ENCODE data around the gene COL13A1. TPM values are rescaled to one million over a fixed set of nuclear protein-coding genes. Genes with fewer than 3 reads are reported as not detected.

The COL13A1 gene
- total RNA-seq, 4 donors from 2014 or later: 0.30 to 2.0 (median 0.86) TPM

- Histone ChIP-seq H3K4me3 (no peak overlapping the region), H3K27ac (no peak overlapping the region), H3K36me3 (no peaks in the 10 kb centered on the region), H3K4me1 (no peaks in the 10 kb centered on the region), H3K9me3 (no peaks in the 10 kb centered on the region), H3K27me3 (peaks cover 0 to 22% of the 10 kb centered on the region in 2 donors)
- TF ChIP-seq EP300 (IDR thresholded peaks at IDR 0.05) (no peak), CTCF (IDR thresholded peaks at IDR 0.05) (no peak), POLR2A (IDR thresholded peaks at IDR 0.05) (no peak)
- WGBS, 2 donors: 72 to 90% methylated on average over 2 of the region's 2 CpGs
- DNase-seq (ENCODE audit: low spot score in 2 of 2): no peak
Measured at GRCh38 chr10:69844698-69845097, 43.0 kb downstream of the COL13A1 start.

DNA sequence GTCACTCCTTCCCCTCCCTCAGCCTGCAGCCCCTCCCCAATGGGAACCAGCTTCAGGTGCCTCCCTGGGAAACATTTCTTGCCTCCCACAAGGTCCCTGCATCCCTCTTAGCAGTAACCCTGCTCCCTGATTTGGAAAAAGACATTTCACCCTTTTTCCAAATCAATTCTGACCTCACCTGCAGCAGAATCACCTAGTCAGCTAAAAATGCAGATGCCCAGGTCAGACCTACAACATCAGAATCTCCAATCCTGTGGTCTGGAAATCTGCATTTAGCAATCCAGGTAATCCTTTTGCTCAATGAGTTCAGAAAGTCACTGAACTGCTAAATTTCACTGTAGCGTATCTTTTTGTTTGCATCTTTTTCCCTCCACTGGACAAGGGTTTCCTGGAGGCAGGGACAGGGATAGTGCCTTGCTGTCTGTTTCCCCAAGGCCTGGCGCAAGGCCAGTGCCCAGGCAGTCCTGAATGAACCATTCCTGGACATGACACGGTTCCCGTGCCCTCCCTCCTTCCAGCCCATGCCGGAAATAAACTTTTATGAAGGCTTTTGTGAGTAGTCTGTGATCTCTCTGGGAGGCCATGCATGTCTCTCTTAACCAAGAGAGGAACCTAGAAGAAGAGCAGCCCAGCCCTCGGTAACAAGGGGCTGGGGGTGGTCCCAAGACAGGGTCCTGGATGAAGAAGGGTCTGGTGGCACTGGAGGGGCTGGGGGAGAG is 44.0 kb downstream of the COL13A1 start:
- WGBS, 2 donors: 33 to 34% methylated on average over 6 of the region's 6 CpGs
- Histone ChIP-seq H3K27ac (no peak overlapping the region), H3K36me3 (no peaks in the 10 kb centered on the region), H3K4me3 (no peak overlapping the region), H3K9me3 (no peaks in the 10 kb centered on the region), H3K4me1 (no peaks in the 10 kb centered on the region), H3K27me3 (peaks cover 0 to 21% of the 10 kb centered on the region in 2 donors)
- TF ChIP-seq EP300 (IDR thresholded peaks at IDR 0.05): no peak
- TF ChIP-seq CTCF (IDR thresholded peaks at IDR 0.05): no peak
- TF ChIP-seq POLR2A (IDR thresholded peaks at IDR 0.05): no peak
- DNase-seq (ENCODE audit: low spot score in 2 of 2): no peak

- Histone ChIP-seq H3K4me1 (no peaks in the 10 kb centered on the region), H3K9me3 (no peaks in the 10 kb centered on the region), H3K4me3 (no peak overlapping the region), H3K27ac (no peak overlapping the region), H3K27me3 (peaks cover 0 to 19% of the 10 kb centered on the region in 2 donors), H3K36me3 (no peaks in the 10 kb centered on the region)
- no peak for DNase-seq (ENCODE audit: low spot score in 2 of 2)
- 31 to 33% methylated on average over 13 to 14 of the region's 14 CpGs for WGBS, 2 donors
- TF ChIP-seq POLR2A (IDR thresholded peaks at IDR 0.05): no peak
- no peak for TF ChIP-seq EP300 (IDR thresholded peaks at IDR 0.05)
- no peak for TF ChIP-seq CTCF (IDR thresholded peaks at IDR 0.05)
Measured at GRCh38 chr10:69846293-69846921, 44.7 kb downstream of the COL13A1 start.

DNA sequence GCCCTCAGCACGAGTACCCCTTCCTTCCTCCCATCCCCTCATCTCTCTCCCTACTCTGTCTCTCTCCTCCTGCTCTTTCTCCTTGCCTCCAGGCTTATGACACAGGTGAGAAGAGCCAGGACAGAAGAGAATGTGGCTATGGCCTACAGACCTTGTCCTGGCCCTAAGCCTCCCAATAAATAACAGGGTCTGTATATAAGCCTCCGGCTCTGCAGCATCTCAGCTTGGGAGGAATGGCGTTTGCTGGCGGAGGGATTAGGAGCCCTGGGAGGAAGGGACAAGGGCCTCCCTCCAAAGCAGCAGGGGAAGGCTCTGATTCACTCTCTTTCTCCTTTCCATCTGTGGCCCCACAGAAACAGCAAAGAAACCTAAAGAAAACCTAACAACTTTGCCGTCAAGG is 45.8 kb downstream of the COL13A1 start:
- DNase-seq (ENCODE audit: low spot score in 2 of 2): no peak
- H3K4me3 ChIP-seq: no peak overlapping the region
- H3K9me3 ChIP-seq: no peaks in the 10 kb centered on the region
- TF ChIP-seq EP300 (IDR thresholded peaks at IDR 0.05) (no peak), CTCF (IDR thresholded peaks at IDR 0.05) (no peak), POLR2A (IDR thresholded peaks at IDR 0.05) (no peak)
- 70 to 80% methylated on average over 5 of the region's 5 CpGs for WGBS, 2 donors
- no peaks in the 10 kb centered on the region for H3K36me3 ChIP-seq
- H3K27ac ChIP-seq: no peak overlapping the region
- H3K4me1 ChIP-seq: no peaks in the 10 kb centered on the region
- peaks cover 0 to 19% of the 10 kb centered on the region in 2 donors for H3K27me3 ChIP-seq

DNA sequence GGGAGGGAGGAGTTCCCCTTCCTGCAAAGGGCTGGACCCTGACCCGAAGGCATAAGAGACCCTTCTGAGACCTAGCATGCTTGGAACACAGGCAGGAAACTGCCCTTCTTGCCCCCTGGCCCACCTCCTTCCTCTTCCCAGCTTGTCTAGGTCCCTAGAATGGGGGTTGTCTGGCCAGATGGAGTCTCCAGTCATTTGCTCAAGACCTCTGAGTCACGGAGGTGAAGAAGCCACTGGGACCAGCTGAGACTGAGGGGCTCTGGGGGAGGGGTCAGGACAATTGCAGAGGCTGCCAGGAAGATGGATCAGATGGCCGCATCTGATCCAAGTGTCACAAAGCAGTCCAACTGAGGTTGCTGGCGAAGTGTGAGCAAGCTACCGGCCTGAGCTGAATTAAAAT is 46.2 kb downstream of the COL13A1 start:
- no peak overlapping the region for H3K4me3 ChIP-seq
- no peak for DNase-seq (ENCODE audit: low spot score in 2 of 2)
- peaks cover 0 to 19% of the 10 kb centered on the region in 2 donors for H3K27me3 ChIP-seq
- H3K9me3 ChIP-seq: no peaks in the 10 kb centered on the region
- no peak for TF ChIP-seq EP300 (IDR thresholded peaks at IDR 0.05)
- no peak for TF ChIP-seq POLR2A (IDR thresholded peaks at IDR 0.05)
- H3K4me1 ChIP-seq: no peaks in the 10 kb centered on the region
- WGBS, 2 donors: 62 to 63% methylated on average over 5 of the region's 5 CpGs
- H3K36me3 ChIP-seq: no peaks in the 10 kb centered on the region
- H3K27ac ChIP-seq: no peak overlapping the region
